Lower leg skin (tissue), 3 donors: ENCODE results near the gene CMSS1.

Experiments
- CTCF ChIP-seq, 3 donors: fragments of 450-650 bp; IDR thresholded peaks; one replicate each; pipeline ENCODE4 v1.5.1; 2016; ENCODE audit warnings: antibody characterized with exemption in 3 of 3, mild to moderate bottlenecking in 3 of 3, moderate library complexity in 2 of 3
- POLR2A ChIP-seq, 2 donors: fragments of 450-650 bp; IDR thresholded peaks; one replicate each; pipeline ENCODE4 v1.6.1; 2016 to 2017; ENCODE audit warnings: antibody characterized with exemption in 2 of 2, mild to moderate bottlenecking in 1 of 2, moderate library complexity in 1 of 2

DNA sequence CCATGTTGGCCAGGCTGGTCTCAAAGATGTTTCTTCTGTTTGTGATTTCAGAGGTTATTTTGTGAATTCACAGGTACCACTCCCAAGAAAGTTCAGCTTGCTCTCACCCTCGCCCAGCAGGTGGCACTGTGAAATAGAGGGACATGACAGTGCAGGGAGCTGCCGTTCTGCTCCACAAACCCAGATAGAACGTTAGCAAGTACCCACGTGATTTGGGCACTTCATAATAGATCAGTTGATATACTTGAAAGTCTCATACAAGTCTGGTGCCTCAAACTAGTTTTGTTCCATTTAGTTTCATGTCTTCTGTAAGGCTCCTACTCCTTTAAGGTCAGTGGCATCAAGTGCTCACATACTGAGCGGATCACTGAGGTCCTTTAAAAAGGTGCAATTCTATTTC is 251.2 kb downstream of the CMSS1 start:
- no peak for TF ChIP-seq CTCF (IDR thresholded peaks at IDR 0.05)
- TF ChIP-seq POLR2A (IDR thresholded peaks at IDR 0.05) = no peak
